AG10803 (cell line): ENCODE results near the gene SPTBN5.

Source experiments
- DNase-seq: peaks from one replicate; pipeline ENCODE4 v3.0.0; 2010; ENCODE audit warnings: low read depth
- H3K4me3 ChIP-seq: 2 replicates; pipeline ENCODE4 v1.5.1; 2011; ENCODE audit warnings: mild to moderate bottlenecking, low read length, control low read depth
- TF ChIP-seq, protein P1 (sequence below): conservative IDR thresholded peaks from 2 replicates; pipeline ENCODE4 v1.5.1; 2011; ENCODE audit warnings: mild to moderate bottlenecking, low read length, control low read depth, inconsistent platforms

SPTBN5 gene

DNA sequence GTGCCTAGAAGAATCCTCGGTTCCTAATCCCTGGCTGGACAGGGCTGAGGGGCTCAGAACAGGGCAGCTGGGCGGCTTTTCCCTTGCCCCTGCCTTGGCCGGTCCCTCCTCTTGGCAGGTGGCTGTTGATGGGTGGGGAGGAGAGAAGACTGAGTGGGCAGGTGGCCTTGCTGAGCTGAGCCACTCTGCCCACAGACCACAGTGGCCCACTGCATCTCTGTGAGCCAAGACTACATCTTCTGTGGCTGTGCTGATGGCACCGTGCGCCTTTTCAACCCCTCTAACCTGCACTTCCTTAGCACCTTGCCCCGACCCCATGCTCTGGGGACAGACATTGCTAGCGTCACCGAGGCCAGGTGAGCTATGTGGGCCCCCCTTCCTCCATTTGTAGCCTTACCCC, 80.4 kb downstream of the SPTBN5 start:
- TF ChIP-seq, protein P1, sequence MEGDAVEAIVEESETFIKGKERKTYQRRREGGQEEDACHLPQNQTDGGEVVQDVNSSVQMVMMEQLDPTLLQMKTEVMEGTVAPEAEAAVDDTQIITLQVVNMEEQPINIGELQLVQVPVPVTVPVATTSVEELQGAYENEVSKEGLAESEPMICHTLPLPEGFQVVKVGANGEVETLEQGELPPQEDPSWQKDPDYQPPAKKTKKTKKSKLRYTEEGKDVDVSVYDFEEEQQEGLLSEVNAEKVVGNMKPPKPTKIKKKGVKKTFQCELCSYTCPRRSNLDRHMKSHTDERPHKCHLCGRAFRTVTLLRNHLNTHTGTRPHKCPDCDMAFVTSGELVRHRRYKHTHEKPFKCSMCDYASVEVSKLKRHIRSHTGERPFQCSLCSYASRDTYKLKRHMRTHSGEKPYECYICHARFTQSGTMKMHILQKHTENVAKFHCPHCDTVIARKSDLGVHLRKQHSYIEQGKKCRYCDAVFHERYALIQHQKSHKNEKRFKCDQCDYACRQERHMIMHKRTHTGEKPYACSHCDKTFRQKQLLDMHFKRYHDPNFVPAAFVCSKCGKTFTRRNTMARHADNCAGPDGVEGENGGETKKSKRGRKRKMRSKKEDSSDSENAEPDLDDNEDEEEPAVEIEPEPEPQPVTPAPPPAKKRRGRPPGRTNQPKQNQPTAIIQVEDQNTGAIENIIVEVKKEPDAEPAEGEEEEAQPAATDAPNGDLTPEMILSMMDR: no peak
- no peak overlapping the region for H3K4me3 ChIP-seq
- DNase-seq: no peak

DNA sequence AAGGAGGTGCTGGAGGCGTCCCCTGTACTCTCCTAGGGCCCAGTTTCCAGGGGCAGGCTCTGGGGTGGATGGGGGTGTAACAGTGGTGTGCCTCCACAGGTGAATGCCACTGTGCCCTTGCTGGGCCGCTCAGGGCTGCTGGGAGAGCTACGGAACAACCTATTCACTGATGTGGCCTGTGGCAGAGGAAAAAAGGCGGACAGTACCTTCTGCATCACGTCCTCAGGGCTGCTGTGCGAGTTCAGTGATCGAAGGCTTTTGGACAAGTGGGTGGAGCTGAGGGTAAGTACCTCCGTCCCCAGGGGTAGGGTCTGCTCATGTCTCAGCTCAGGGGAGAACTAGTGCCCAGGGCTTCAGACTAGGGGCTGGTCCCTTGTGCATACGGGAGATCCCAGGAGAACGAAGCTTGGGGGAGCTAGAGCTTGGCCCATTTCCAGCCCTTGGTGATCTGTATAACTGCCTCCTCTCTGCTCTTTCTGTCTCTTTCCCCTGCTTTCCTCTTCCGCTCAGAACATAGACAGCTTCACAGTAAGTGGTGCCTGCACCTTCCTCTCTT, 81.0 kb downstream of the SPTBN5 start:
- TF ChIP-seq, protein P1: no peak
- DNase-seq: no peak
- H3K4me3 ChIP-seq: no peak overlapping the region

DNA sequence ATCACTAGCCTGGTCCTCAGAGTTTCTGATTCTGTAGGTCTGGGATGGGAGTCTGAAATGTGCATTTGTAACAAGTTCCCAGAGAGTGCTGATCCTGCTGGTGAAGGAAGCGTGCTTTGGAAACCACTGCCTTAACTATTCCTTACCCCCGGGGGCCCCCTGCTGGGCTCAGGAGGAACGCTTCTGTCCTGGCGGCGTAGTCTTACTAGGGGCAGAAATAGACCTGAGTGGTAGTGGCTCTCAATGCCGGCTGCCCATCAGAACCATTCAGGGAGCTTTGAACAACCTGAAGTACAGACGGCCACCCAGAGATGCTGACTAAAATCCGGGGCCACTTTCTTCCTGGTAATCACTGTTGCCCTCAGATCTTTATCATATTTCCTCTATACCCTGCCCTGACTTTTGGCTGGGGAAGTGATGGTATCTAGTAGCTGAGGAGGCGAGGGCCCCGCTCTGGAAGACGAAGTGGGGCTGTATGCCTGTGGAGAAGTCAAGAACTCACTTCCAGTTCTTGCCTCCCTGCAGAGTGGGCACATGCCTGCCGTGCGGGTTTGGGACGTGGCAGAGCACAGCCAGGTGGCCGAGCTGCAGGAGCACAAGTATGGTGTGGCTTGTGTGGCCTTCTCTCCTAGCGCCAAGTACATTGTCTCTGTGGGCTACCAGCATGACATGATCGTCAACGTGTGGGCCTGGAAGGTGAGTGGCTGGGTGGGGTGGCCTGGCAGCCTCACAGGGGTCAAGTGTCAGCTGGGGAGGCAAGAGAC, 82.2 kb downstream of the SPTBN5 start:
- TF ChIP-seq, protein P1: peak; percentile 93
- no peak overlapping the region for H3K4me3 ChIP-seq
- DNase-seq: peak; percentile 82

DNA sequence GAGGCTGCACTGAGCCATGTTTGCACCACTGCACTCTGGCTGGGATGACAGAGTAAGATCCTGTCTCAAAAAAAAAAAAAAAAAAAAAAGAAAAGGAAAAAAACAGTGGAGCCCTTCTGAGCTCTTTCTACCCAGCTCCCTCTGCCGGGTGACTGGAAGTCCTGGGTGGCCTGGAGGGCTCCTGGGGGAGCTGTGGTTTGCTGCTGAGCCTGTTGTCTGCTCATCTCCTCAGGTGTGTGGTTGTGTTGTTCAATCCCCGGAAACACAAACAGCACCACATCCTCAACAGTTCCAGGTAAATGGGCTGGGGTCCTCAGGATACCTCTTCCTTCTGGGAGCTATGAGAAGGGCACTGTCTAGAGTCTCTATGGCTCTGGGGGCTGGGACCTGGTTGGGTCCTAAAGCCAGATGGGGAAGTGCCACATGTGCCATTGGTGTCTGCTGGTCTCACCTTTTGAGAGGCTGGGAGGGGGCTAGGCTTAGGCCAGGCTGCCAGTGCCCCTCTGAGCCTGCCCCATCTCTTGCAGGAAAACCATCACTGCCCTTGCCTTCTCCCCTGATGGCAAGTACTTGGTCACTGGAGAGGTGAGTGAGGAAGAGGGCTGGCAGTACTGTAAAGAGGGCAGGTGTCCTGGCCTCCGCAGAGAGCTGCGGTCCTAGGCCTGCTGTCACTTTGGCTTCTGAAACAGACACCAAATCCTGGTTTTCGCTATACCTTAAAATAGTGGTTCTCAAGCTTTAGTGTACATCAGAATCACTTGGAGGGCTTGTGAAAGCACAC, 83.0 kb downstream of the SPTBN5 start:
- no peak overlapping the region for H3K4me3 ChIP-seq
- DNase-seq: no peak
- TF ChIP-seq, protein P1: peak; percentile 20; the same call in 1 of the 2 replicates

DNA sequence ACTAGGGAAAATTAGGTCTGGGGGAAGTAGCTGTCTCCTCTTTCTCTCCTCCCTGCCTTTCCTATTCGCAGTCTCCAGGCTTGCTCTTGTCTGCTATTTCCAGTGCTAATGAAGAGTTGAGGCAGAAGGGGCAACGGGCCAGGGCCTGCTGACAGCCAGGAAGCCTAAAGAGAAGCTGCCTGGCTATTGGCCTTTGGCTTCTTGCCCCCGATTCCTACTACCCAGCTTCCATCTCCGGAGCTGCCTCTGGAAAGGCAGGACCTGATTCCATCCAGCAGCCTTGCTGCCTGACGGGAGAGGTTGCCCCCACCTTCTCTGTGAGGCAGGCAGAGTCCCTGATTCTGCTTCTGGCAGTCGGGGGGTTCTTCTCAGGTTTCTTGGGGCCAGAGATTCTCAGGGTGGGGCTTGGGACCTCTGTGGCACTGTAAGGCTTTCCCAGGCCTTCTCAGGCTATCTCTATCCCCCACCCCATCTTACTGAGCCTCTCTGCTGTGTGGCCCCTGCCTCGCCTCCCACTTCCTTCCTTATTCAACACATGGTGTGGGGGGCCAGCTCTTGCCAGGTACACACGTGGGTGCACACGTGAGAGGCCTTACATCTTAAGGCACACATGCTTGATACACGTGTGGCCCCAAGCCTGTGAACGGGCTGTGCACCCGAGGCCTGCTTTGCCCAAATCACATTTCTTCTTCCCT, 84.2 kb downstream of the SPTBN5 start:
- H3K4me3 ChIP-seq: no peak overlapping the region
- TF ChIP-seq, protein P1: no peak
- no peak for DNase-seq

DNA sequence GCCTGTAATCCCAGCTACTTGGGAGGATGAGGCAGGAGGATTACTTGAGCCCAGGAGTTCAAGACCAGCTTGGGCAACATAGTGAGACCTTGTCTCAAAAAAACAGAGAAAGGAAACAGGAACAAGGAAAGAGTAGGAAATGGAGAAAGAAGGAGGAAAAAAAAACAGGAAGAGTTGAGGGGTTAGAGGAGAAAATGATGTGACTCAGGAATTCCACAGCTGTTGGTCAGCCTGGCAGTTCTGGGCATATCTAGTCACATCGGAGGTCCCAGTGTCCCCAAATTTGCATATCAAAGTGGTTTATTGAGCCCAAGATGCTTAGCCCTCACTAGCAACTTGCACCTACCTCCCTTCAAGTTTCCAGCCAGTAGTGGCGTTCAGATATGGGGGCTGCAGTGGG, 84.7 kb downstream of the SPTBN5 start:
- TF ChIP-seq, protein P1: no peak
- H3K4me3 ChIP-seq: no peak overlapping the region
- no peak for DNase-seq
